ENCODE data around the gene CAPN2.
A peak's percentile ranks its signal among the peaks of the same experiment; 100 is the strongest.

The CAPN2 gene

GRCh38 chr1:223669003-223669795 lies 43.1 kb upstream of the CAPN2 start:
- no peak overlapping the region for H3K4me3 Mint-ChIP-seq
- peaks cover 8% of the 10 kb centered on the region for H3K9me3 Mint-ChIP-seq
- TF ChIP-seq, protein P1, sequence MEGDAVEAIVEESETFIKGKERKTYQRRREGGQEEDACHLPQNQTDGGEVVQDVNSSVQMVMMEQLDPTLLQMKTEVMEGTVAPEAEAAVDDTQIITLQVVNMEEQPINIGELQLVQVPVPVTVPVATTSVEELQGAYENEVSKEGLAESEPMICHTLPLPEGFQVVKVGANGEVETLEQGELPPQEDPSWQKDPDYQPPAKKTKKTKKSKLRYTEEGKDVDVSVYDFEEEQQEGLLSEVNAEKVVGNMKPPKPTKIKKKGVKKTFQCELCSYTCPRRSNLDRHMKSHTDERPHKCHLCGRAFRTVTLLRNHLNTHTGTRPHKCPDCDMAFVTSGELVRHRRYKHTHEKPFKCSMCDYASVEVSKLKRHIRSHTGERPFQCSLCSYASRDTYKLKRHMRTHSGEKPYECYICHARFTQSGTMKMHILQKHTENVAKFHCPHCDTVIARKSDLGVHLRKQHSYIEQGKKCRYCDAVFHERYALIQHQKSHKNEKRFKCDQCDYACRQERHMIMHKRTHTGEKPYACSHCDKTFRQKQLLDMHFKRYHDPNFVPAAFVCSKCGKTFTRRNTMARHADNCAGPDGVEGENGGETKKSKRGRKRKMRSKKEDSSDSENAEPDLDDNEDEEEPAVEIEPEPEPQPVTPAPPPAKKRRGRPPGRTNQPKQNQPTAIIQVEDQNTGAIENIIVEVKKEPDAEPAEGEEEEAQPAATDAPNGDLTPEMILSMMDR (IDR thresholded peaks at IDR 0.05; ENCODE audit: unreplicated experiment in 3 of 3), result no peak
- H3K27ac Mint-ChIP-seq, result no peak overlapping the region
- no peaks in the 10 kb centered on the region for H3K4me1 Mint-ChIP-seq
- H3K27me3 Mint-ChIP-seq (ENCODE audit: low read depth), result peaks cover 30% of the 10 kb centered on the region
- no peaks in the 10 kb centered on the region for H3K36me3 Mint-ChIP-seq (ENCODE audit: low read depth)

GRCh38 chr1:223670458-223671159 lies 41.7 kb upstream of the CAPN2 start:
- H3K27me3 Mint-ChIP-seq (ENCODE audit: low read depth), result peaks cover 33% of the 10 kb centered on the region
- no peaks in the 10 kb centered on the region for H3K4me1 Mint-ChIP-seq
- peaks cover 18% of the 10 kb centered on the region for H3K9me3 Mint-ChIP-seq

GRCh38 chr1:223674119-223674890 lies 38.0 kb upstream of the CAPN2 start:
- H3K9me3 Mint-ChIP-seq, result peaks cover 25% of the 10 kb centered on the region
- H3K36me3 Mint-ChIP-seq (ENCODE audit: low read depth), result no peaks in the 10 kb centered on the region
- no peaks in the 10 kb centered on the region for H3K4me1 Mint-ChIP-seq
- no peak overlapping the region for H3K27ac Mint-ChIP-seq
- TF ChIP-seq, protein P1 (IDR thresholded peaks at IDR 0.05; ENCODE audit: unreplicated experiment in 3 of 3), result no peak
- H3K27me3 Mint-ChIP-seq (ENCODE audit: low read depth), result peaks cover 30% of the 10 kb centered on the region
- H3K4me3 Mint-ChIP-seq, result no peak overlapping the region

More at GRCh38 chr1:223670458-223671159, 41.7 kb upstream of the CAPN2 start:
- TF ChIP-seq, protein P1 (IDR thresholded peaks at IDR 0.05; ENCODE audit: unreplicated experiment in 3 of 3), result peak; percentile 22 to 60 (median 39)
- Mint-ChIP-seq H3K36me3 (ENCODE audit: low read depth) (no peaks in the 10 kb centered on the region), H3K4me3 (no peak overlapping the region), H3K27ac (no peak overlapping the region)

- H3K4me1 Mint-ChIP-seq, result no peaks in the 10 kb centered on the region
- H3K36me3 Mint-ChIP-seq (ENCODE audit: low read depth), result no peaks in the 10 kb centered on the region
- H3K27me3 Mint-ChIP-seq (ENCODE audit: low read depth), result peaks cover 33% of the 10 kb centered on the region
- H3K4me3 Mint-ChIP-seq, result no peak overlapping the region
- no peak overlapping the region for H3K27ac Mint-ChIP-seq
- H3K9me3 Mint-ChIP-seq, result peaks cover 17% of the 10 kb centered on the region
- TF ChIP-seq, protein P1 (IDR thresholded peaks at IDR 0.05; ENCODE audit: unreplicated experiment in 3 of 3), result no peak
Observed at GRCh38 chr1:223678841-223679240, 33.5 kb upstream of the CAPN2 start.

DNA sequence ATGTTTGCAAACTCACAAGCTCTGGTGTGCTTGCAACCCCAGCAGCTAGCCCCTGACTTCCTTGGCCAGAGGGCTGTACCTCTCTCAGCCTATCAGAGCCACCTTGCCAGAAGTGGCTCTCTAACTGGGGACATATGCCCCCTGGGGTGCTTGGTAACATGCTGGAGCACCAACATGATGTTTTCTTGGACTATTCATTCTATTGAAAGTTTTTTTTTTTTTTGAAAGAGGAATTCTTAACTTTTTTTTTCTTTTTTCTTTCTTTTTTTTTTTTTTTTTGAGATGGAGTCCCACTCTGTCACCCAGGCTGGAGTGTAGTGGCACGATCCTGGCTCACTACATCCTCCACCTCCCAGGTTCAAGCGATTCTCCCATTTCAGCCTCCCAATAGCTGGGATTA lies 32.2 kb upstream of the CAPN2 start:
- Mint-ChIP-seq H3K27ac (no peak overlapping the region), H3K36me3 (ENCODE audit: low read depth) (no peaks in the 10 kb centered on the region), H3K4me3 (no peak overlapping the region), H3K27me3 (ENCODE audit: low read depth) (peaks cover 39% of the 10 kb centered on the region), H3K9me3 (peaks cover 10% of the 10 kb centered on the region), H3K4me1 (no peaks in the 10 kb centered on the region)
- TF ChIP-seq, protein P1 (IDR thresholded peaks at IDR 0.05; ENCODE audit: unreplicated experiment in 3 of 3), result no peak
